B cell (primary cell): Measurements from ENCODE around the gene PHACTR2.

Experiments
- CTCF ChIP-seq: fragments of 200-600 bp; IDR thresholded peaks from one replicate; pipeline ENCODE4 v1.8.0; 2022; ENCODE audit warnings: antibody characterized with exemption, mild to moderate bottlenecking
- EZH2 ChIP-seq: IDR thresholded peaks from 2 replicates; pipeline ENCODE4 v1.6.1; 2012; ENCODE audit warnings: borderline replicate concordance, low read depth, mild to moderate bottlenecking, moderate library complexity, low read length; ENCODE audit not compliant: insufficient read depth, poor library complexity, severe bottlenecking

GRCh38 chr6:143749891-143750290 lies 72.1 kb downstream of the PHACTR2 start:
- no peak for TF ChIP-seq CTCF
- no peak for TF ChIP-seq EZH2
